Measurements from ENCODE around the gene MCRIP1. TPM values are rescaled to one million over a fixed set of nuclear protein-coding genes. Genes with fewer than 3 reads are reported as not detected.

MCRIP1 gene
- total and polyA plus RNA-seq, 2 of the 13 experiments (the other 11 are each of a cell fraction or from before 2014, with no cell fraction given) = 79.7 to 84.9 TPM

DNA sequence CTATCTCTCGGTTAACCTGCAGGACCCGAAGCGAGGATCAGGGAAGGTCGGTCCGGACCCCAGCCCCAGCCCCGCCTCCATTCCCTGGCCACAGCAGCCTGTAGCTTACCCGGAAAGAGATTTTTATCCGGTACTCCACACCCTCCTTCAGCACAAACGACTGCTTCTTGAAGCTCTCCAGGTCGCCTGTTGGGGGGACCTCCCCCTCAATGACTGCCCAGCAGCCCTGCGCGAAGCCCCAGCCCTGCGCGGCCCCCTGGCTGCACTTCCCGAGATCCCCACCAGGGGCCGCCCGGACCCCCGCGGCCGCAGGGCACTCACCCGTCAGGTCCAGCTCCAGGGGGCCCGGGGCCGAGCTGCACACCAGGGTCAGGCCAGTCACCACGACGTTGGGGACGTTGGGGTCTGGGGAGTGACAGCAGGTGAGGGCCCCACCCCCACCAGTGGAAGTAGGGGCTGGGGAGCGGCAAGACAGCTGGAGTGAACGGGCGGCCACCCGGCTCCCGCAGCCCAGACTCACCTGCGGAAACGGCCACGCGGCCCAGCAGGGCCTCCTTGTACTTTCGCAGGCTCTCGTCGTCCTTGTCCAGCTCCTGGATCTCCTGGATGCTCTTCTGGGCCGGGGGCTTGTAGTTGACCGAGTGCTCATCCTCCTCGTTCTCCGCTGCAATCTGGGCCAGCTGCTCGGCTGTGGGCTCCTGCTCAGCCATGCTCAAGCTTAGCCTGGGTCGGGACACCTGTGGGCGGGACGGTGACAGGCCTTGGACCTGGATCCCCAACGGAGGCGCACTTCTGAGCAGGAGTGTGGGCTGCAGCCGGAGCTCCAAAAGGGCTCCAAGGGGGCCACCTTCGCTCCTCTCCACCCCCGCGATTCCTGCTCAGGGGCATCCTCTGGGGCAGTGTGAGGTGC, 36.4 kb upstream of the MCRIP1 start (continued):
- TF ChIP-seq, protein P1, sequence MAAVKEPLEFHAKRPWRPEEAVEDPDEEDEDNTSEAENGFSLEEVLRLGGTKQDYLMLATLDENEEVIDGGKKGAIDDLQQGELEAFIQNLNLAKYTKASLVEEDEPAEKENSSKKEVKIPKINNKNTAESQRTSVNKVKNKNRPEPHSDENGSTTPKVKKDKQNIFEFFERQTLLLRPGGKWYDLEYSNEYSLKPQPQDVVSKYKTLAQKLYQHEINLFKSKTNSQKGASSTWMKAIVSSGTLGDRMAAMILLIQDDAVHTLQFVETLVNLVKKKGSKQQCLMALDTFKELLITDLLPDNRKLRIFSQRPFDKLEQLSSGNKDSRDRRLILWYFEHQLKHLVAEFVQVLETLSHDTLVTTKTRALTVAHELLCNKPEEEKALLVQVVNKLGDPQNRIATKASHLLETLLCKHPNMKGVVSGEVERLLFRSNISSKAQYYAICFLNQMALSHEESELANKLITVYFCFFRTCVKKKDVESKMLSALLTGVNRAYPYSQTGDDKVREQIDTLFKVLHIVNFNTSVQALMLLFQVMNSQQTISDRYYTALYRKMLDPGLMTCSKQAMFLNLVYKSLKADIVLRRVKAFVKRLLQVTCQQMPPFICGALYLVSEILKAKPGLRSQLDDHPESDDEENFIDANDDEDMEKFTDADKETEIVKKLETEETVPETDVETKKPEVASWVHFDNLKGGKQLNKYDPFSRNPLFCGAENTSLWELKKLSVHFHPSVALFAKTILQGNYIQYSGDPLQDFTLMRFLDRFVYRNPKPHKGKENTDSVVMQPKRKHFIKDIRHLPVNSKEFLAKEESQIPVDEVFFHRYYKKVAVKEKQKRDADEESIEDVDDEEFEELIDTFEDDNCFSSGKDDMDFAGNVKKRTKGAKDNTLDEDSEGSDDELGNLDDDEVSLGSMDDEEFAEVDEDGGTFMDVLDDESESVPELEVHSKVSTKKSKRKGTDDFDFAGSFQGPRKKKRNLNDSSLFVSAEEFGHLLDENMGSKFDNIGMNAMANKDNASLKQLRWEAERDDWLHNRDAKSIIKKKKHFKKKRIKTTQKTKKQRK (IDR thresholded peaks at IDR 0.05; ENCODE audit: low read length) = no peak
- TF ChIP-seq ZNF512B (CRISPR knock-in tag; IDR thresholded peaks at IDR 0.05; ENCODE audit: borderline replicate concordance) (no peak), ZNF484 (CRISPR knock-in tag; IDR thresholded peaks at IDR 0.05; ENCODE audit: borderline replicate concordance, low read depth) (no peak), EEA1 (CRISPR knock-in tag; IDR thresholded peaks at IDR 0.05; ENCODE audit: borderline replicate concordance) (no peak), HINFP (CRISPR knock-in tag; IDR thresholded peaks at IDR 0.05; ENCODE audit: low read depth) (no peak), PTBP1 (IDR thresholded peaks at IDR 0.05; ENCODE audit: low read depth, low read length, poor library complexity, severe bottlenecking) (peak; percentile 5), ZNF878 (CRISPR knock-in tag; IDR thresholded peaks at IDR 0.05) (0 out of 2 replicates have a peak, but pooled peaks have one; percentile 51), ZNF136 (CRISPR knock-in tag; IDR thresholded peaks at IDR 0.05; ENCODE audit: low read depth) (0 out of 2 replicates have a peak, but pooled peaks have one; percentile 43), RARG (CRISPR knock-in tag; IDR thresholded peaks at IDR 0.05; ENCODE audit: low read depth) (no peak), ZBTB33 (CRISPR knock-in tag; IDR thresholded peaks at IDR 0.05) (peak; percentile 99), BHLHE40 (IDR thresholded peaks at IDR 0.05; ENCODE audit: low read length) (no peak), ZNF430 (CRISPR knock-in tag; IDR thresholded peaks at IDR 0.05) (peak; percentile 43; the same call in 1 of the 2 replicates), RXRA (CRISPR knock-in tag; IDR thresholded peaks at IDR 0.05) (peak; percentile 4; the same call in 1 of the 2 replicates)
- TF ChIP-seq, protein P2, sequence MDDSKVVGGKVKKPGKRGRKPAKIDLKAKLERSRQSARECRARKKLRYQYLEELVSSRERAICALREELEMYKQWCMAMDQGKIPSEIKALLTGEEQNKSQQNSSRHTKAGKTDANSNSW (CRISPR knock-in tag; IDR thresholded peaks at IDR 0.05; ENCODE audit: borderline replicate concordance) = no peak
- TF ChIP-seq, protein P3, sequence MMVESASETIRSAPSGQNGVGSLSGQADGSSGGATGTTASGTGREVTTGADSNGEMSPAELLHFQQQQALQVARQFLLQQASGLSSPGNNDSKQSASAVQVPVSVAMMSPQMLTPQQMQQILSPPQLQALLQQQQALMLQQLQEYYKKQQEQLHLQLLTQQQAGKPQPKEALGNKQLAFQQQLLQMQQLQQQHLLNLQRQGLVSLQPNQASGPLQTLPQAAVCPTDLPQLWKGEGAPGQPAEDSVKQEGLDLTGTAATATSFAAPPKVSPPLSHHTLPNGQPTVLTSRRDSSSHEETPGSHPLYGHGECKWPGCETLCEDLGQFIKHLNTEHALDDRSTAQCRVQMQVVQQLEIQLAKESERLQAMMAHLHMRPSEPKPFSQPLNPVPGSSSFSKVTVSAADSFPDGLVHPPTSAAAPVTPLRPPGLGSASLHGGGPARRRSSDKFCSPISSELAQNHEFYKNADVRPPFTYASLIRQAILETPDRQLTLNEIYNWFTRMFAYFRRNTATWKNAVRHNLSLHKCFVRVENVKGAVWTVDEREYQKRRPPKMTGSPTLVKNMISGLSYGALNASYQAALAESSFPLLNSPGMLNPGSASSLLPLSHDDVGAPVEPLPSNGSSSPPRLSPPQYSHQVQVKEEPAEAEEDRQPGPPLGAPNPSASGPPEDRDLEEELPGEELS (CRISPR knock-in tag; IDR thresholded peaks at IDR 0.05) = no peak
